NCI-H69 (cell line): ENCODE data around the gene LRRC74A.

Source experiments
- DNase-seq: peaks from one replicate; lab custom pipeline; 2025; lab: John Stamatoyannopoulos, UW

The LRRC74A gene

DNA sequence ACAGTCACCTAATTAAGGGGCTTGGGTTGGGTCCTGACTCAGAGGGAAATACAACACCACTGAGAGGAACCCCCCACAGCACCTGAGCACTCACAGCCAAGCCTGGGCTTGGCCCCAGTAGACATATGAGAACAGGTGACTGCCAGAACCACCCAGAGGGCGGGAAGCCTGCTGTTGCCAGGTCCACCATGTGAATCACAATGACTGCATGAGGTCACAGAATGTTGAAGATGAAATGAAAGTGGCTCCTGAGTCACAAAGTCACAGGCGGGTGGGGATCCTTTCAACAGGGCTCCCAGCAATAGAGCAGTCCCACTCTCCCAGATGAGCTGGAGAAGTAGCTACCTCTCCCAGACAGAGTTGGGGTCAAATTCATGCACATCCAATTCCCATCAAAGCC lies at the start of gene LRRC74A:
LRRC74A (plus strand) TSS at position 287 of the 400 bp plus-strand sequence. CDS start 290 bp downstream, outside the sequence.
- DNase-seq: peak; percentile 58

DNA sequence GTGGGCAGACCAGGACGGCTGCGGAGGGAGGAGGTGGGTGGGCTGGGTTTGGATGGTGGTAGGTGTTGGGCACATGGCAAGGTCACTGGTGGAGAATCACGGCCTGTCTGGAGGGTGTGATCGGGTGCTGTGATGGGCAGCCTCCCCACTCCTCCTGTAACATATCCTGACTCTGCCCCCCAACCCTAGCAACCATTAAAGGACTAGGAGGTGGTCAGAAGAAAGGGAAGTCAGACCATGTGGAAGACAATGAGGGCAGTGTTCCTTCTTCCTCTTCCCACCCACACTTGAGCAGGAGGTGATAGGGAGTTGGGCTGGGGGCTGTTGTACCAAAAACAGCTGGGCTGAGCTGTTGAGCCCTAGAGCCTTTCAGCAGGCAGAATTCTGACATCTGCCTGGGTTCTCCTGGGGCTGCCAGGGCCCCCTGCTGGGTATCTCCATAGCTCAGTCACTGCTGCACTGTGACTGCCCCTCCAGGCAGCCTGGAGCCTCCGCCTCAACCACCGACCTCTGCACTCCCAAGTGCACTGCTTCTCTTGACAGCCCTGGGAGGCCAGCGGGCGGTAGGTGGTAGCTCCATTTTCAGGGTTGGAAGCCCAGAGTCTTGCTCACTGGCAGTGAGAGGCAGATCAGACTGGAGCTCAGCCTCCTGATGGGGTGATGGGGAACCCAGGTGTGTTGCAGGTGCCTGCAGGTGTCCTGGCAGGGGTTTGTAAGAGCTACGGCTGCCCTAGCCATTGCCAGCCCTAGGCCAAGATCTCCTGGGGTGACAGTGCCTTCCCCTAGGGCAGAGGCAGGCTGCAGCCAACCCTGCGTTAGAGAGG lies 49.6 kb upstream of the LRRC74A start:
- DNase-seq: peak; percentile 86

DNA sequence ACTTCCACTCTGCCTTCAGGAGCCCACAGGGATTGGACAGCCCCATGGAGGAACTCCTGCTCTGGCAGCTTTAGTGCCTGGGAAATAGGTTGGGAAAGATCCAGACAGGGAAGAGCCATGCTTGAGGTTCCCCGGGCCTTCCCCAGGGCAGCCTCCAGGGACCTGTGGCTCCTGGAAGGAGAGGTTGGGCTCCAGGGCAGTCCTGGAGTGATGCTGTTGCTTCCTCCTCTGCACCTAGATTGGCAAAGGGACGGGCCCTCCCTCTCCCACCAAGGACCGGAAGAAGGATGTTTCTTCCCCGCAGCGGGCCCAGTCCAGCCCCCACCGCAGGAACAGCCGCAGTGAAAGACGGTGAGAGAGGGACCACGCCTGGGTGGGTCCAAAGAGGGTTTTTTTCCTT lies 48.5 kb upstream of the LRRC74A start:
- DNase-seq: no peak

DNA sequence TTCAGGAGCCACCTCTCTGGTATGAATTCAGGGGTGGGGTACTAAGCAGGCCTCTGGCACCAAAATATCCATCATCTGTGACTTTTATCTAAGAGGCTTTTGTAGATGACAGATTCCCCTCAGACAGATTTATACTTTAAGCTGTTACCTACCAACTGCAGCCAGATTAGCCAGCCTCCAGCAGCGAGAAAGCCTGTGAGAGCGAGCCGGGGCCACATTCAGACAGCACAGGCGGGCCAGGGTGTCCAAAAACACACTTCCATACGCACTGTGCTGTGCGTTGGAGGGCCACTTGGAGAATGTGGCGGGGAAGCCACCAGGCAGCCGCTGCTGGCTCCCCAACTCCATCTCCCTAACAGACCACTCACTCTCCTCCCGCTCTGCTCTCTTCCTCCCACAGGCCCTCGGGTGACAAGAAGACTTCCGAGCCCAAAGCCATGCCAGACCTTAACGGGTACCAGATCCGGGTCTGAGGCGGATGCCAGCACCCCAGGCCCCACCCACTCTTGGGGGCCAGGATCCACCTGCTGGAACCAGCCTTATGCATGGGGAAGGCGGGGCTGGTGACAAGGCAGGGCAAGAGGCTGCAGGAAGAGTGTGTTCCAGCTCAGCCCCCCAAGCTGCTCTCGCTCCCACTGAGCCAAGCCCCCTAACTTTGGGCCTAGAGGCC lies 47.5 kb upstream of the LRRC74A start:
- DNase-seq: no peak

DNA sequence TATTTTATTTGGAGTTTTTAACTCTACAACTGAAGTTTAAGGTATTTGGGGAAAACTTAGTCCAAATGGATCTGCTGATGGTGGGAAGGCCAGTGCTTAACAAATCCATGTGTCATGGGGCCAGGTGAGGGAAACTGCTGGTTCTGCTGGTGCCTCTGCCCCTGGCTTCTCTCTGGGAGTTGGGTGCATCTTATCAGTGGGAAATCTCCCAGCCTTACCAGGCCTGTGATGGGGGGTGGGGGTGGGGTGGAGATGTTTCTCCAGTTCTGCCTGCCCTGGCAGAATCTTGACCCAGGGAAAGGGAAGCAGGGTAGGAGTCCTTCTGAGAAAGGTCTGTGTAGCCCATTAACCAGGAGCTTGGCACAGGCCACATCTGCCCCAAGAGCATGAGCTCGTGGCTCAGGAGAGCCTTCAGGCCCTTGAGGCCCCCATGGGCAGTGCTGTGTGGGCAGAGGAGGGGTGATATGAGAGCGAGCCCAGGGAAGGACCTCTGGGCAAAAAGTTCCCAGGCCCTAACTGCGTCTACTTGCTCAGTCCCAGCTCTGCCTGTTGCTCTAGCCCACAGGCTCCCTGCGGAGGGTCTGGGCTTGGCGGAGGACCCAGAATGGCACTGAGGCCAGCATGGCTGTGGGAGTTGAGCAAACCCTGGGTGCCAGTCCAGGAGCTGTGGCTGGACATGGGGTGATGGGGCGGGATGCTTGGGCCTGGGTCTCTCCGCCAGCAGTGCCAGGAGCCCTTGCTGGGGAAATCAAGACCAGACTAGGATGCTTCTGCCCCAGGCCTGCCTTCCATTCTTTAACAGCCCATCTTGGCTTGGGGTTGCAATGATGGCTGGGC lies 46.8 kb upstream of the LRRC74A start:
- no peak for DNase-seq

DNA sequence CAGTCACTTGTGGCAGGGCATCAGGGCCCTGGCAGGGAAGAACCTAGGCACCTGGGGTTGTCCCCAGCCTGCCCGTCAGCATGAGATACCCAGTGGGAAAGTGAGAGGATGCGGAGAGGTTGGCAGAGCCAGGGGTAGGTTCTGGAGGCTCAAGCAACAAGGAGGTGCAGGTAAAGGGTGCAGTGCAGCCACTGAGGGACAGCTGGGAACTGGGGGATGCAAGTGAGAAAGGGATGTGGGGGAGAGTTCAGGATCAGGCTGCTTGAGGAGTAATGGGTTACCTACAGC lies 46.2 kb upstream of the LRRC74A start:
- DNase-seq: no peak

DNA sequence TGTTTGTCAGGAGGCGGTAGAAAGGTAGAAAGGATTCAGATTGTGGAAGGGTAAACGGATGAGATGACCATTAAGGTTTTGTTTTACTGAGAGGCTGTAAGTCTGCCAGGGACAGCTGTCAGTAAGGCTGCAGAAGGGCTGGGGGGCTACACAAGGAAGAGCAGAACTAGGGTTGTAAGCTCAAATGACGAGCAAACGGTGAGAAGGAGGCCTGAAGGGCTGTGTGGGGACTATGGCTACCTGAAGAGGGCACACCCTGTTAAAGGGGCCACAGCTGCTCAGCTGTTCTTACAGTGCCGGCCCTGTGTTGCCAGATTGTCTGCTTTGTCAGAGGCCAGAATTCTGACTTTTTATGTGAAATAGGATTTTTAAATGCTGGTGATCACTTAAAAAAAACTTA lies 45.8 kb upstream of the LRRC74A start:
- no peak for DNase-seq

DNA sequence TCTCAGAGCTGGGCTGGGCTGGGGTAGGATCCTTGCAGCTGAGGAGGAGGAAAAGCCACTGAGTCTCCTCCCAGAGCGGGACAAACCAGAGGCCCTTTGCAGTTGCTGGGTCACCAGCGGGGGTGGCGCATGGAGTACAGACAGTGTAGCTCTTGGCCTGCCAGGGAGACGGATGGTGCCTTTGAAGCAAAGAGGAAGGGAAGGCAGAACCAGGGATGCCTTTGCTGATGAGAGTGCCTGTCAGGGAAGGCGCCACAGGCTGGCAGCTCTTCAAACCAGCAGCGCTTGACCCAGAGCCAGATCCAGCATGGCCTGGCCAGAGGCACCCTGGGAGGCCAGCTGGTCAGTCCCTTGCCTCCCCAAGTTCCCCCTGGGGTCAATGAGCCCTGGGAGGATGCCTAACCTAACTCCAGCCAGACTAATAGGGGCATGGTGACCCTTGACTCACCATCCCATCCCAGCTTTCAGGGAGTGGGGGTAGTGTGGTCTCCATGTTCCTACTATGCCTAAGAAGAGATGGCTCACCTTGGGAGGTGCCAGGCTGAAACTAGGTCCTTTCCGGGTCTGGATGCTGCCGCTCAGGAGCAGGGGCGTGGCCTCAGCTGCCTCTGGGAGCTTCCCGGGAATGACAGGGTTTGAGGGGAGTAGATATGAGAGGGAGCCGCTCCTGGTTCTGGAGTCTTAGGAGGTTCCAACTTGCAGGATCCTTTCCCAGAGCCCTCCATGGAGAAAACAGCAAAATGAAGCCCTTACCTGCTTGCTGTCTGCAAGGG lies 45.1 kb upstream of the LRRC74A start:
- no peak for DNase-seq

DNA sequence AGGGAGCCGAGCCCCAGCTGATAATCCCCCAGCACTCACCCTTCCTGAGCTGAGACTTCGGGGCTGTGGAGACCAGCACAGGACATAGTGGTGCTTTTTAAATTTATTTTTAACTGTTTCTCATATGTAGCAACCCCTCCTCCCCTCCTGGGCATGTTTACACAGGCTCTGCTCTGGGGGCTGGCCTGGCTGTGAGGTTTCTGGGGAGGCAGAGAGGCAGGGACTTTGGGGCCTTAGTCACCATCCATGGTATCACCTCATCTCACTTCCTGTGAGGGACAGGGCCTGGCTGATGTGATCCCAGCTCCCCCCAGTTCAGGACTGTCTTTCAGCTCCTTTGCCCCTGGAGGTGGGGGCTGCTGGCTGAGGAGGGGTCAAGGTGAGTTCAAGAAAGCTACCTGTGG lies 44.6 kb upstream of the LRRC74A start:
- no peak for DNase-seq

DNA sequence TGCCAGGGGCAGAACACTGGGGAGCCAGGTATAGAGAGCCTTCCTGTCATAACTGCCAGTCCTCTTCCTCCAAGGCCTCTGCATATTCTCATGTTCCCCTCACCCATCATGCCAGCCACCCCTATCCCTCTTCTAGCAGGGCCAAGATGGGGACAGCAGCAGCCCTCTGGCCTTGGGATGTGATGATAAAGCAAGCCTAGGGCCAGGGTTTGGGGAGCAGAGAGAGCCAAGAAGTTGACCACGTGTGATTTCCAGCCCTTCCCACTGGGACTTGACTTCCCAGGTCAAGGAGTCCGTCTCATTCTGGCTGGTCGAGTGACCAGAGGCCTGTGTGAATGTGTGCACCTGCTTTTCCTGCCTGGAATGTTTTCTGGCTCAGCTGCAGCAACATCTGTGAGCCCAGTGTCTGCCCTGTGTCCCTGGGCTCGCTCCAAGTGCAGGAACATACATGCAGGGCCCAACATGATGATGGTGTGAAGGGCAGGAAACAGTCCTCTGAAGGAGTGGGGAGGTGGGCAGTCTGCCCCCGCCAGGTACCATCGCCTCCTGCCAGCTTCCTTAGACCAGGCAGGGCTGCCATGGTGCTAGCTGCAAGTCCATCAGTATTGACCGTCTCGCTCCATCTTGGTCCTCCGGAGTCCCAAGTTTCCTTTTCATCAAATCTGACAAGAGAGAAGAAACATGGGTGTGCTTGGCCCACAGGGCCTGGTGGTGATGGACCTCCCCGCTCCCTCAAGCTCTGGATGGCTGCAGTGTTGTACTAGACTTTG lies 43.9 kb upstream of the LRRC74A start:
- no peak for DNase-seq

DNA sequence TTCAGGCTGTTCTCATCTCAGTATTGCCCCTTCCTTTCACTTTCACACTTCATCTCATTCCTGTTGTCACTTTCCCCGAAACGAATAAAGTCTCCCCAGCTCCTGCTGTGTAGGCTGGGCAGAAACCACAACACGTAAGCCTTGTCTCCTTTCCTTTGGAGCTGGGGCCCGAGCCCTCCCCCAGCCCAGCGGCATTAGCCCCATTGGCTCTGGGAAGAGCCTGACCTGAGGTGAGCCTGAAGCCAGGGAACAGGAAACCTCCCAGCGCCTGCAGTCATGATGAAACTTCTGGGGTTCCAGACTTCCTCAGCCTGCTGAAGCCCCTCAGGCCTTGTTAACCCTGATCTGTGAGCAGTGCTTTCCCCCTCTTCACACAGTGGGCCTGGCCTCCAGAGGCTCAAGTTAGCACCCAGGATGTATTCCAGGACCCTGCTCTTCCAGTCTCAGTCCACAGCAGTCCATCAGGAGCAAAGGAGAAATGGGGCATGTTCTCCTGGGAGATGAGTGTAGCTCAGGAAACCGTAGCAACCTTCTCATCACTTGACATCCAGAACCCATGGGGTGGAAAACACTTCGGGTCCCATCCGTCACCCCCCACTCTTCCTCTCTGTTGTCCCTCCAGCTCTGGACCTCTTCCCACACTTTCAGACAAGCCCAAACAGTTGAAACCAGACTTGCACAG lies 43.2 kb upstream of the LRRC74A start:
- DNase-seq: no peak

DNA sequence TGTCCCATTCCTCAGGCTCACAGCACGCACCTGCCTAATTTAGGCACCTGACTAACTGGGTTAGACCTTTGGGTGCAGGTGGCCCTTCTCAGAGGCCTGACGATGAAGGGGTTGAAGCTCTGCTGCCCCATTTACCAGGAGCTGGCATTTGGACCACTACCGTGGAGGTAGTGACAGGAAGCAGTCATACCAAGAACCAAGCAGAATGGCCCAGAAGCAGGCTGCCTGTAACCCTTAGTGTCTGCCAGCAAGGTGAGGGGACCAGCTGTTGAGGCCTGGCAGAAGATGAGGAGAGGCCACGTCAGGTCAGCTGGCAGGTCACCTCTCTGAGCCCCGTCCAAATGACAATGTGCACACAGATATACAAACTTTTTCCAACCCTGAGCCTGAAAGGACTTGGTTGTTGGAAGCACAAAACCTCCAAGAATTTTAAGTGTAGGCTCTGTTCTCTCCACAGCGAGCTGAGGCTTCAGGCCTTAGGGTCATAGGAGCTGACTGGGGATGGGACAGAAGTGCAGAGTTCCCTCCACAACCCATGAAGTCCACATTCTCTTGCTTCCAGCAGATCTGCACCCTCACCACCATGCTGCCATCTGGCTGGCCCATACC lies 41.8 kb upstream of the LRRC74A start:
- no peak for DNase-seq

DNA sequence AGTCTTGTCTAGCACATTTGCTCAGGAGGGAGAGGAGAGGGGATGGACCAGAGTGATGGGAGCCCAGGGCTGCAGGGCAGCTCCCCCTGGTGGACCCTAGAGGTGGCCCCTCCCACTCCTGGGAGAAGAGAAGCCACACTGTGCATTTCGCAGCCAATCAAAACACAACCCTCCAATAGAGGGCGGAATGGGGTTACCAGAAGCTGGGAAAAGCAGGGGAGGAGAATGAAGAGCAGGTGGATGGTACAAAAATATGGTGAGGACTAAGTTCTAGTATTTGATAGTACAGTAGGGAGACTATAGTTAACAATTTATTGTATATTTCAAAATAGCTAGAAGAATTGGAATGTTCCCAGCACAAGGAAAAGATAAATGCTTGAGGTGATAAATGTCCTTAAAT lies 41.3 kb upstream of the LRRC74A start:
- DNase-seq: peak; percentile 95

DNA sequence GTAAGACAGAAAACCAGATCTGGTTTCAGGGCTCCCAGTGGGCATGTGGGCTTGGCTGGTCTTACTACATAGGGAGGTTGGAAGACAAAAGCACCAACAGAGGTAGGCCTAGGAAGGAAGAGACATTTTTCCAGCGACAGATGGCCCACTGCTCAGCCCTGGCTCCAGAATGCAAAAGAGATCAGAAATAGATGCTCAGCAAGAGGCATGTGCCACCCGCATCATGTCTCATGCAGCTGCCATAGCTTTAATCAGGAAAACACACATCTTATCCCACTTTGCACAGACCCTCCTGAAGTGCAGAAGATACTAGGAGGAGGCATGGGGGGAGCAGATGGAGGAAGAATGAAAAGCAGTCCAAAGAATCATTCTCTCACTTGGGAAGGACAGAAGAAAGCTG lies 39.6 kb upstream of the LRRC74A start:
- no peak for DNase-seq

DNA sequence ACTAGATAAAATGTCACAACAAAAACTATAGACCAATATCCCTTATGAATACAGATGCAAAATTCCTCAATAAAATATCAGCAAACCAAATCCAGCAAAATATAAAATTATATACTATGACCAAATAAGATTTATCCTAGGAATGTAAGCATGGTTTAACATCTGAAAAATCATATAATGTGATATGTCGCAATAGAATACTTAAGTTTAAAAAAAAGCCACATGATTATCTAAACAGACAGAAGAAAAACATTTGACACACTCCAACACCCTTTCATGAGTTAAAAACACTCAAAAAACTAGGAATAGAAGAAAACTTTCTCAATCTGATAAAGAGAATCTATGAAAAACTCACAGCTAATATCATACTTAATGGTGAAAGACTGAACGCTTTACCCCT lies 33.8 kb upstream of the LRRC74A start:
- DNase-seq: no peak

DNA sequence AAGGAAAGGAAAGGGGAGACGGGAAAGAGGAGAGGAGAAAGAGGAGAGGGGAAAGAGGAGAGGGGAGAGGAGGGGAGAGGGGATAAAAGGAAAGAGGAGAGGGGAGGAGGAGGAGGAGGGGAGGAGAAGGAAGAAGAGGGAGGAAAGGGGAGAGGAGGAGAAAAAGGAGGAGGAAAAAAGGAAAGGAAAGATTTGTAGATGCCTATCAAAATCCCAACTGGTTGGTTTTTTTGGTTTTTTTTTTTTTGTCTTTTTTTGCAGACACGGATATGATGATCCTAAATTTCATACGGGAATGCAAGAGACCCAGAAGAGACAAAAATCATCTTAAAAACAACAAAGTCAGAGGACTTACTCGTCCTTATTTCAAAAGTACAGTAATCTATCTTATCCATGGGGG lies 32.9 kb upstream of the LRRC74A start:
- no peak for DNase-seq

DNA sequence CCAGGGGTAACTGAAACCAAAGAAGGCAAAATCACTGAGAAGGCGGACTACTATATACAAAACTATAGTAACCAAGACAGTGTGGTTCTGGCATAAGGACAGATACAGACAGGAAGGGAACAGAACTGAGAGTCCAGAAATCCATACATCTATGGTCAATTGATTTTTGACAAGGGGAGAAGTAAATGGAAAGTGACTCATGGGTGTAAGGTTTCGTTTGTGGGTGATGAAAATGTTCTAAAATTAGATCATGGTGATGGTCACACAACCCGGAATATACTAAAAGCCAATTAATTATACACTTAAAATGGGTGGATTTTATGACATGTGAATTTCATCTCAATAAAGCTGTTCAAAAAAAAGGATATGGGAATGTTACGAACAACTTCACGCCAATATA lies 32.3 kb upstream of the LRRC74A start:
- DNase-seq: peak; percentile 45

DNA sequence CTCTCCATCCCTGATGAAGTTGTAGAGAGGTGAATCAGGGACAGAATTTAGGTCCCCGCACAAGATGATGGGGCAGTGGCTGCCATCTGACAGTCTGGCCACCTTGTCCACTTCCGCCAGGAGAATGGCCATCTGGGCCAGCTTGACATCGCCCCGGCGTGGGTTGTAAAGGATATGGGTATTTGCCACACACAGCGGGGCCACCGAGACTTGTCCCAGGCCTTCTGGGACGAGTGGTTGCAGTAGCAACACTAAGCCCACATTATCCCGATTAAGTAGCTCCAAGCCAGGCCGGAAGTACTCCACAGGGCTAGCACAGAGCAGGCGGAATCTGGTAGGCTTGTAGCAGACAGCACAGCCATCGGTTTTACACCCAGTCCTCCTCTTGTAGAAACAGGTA lies 19.8 kb upstream of the LRRC74A start:
- no peak for DNase-seq

DNA sequence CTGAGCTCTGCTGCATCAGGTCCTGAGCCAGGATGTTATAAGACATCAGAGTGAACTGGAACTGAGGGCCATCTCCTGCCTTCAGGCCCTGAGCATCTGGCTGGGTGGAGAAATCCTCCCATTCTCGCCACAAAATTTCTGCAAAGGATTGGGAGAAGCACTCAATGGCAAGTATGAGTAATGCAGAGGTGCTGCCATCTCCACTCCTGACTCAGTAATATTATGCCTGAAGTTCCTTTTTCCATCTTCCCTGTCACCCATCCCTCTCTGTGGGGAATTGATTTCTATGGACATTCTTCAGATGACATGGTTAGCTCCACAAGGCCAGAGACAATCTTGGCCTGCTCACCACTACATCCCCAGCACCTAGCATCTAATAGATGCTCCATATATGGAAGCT lies 18.2 kb upstream of the LRRC74A start:
- no peak for DNase-seq

DNA sequence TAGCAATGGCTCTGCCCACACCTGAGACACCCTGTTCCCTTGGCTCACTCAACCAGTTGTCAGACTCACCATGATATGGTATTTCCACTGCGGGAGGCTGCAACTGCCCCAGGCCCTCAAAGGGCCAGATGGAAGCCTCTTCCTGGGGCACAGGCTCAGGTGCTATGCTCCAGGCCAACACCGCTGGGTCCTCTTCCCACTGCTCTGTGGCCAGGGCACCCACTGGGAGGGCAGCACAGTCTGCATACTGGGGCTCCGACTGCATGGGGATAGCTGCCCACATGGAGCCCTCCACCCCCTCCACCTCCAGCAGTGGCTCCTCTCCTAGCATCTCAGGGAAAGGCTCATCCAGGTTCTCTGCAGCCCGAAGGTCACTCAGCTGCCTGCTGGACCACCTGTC lies 17.2 kb upstream of the LRRC74A start:
- no peak for DNase-seq
